ENCODE results near the gene GRWD1. TPM values are rescaled to one million over a fixed set of nuclear protein-coding genes. Genes with fewer than 3 reads are reported as not detected.

The GRWD1 gene
- total RNA-seq, 1 experiment from 2014 or later: 64.8 TPM

- Histone ChIP-seq H4K20me1 (ENCODE audit: insufficient read depth) (no peaks in the 10 kb centered on the region), H3K36me3 (ENCODE audit: control insufficient read depth in 1 of 2, insufficient read depth in 2 of 2, low read length in 2 of 2) (no peaks in the 10 kb centered on the region; a peak in 1 of 4 replicates), H3K4me2 (ENCODE audit: low read length) (peak overlapping the region; percentile 100), H3K4me3 (replicated peaks in 1 of 2; ENCODE audit: low read depth in 1 of 2, low read length in 2 of 2) (peak overlapping the region; percentile 86 to 97), H2AFZ (ENCODE audit: low read depth, low read length, poor library complexity, severe bottlenecking) (no peak overlapping the region), H3K4me1 (ENCODE audit: control insufficient read depth in 1 of 2, insufficient read depth in 2 of 2, low read length in 2 of 2) (peaks cover 12 to 49% of the 10 kb centered on the region in 2 experiments), H3K79me2 (ENCODE audit: insufficient read depth, low read length) (no peaks in the 10 kb centered on the region; the same call in 1 of the 2 replicates), H3K9me2 (ENCODE audit: insufficient read depth) (no peaks in the 10 kb centered on the region), H3K27ac (ENCODE audit: low read depth, low read length) (peak overlapping the region; percentile 92), H3K27me3 (ENCODE audit: insufficient read depth, low read length) (no peaks in the 10 kb centered on the region), H3K9me3 (ENCODE audit: control insufficient read depth in 1 of 2, insufficient read depth in 1 of 2, low read depth in 1 of 2, low read length in 2 of 2) (no peaks in the 10 kb centered on the region), H3K9ac (ENCODE audit: low read length) (peak overlapping the region; percentile 93)
- ChIA-PET RAD21 (ENCODE audit: low non-redundant PET in 1 of 2, low total read pairs in 2 of 2, uncharacterized antibody in 2 of 2, unreplicated experiment in 2 of 2) (interaction anchor here (0.6 to 1.1 kb wide), 11 partner anchors 8 to 167 kb away, joined by 3 to 13 read pairs (median 5); partner anchors contain the start of genes RPL18 (in 1 of the 2) and SPHK2 (in 1 of the 2)), POLR2A (interaction anchor here (0.6 to 1.2 kb wide), 10 partner anchors 8 to 122 kb away, joined by 3 to 11 read pairs (median 4); partner anchors contain the start of genes RPL18 and SPHK2), CTCF (interaction anchor here (1.0 to 1.5 kb wide), 7 partner anchors 9 to 189 kb away, joined by 4 to 32 read pairs (median 8); no protein-coding TSS in a partner anchor)
- TF ChIP-seq TCF7L2 (IDR thresholded peaks at IDR 0.05; ENCODE audit: borderline replicate concordance, extremely low read depth, insufficient read depth, insufficient read length) (peak; percentile 49), REST (IDR thresholded peaks at IDR 0.05; ENCODE audit: low read depth) (no peak), SIN3A (IDR thresholded peaks at IDR 0.05; ENCODE audit: low read depth) (no peak), SRF (IDR thresholded peaks at IDR 0.05; ENCODE audit: low read depth) (no peak), POLR2AphosphoS5 (IDR thresholded peaks at IDR 0.05; ENCODE audit: low read depth, low read length) (peak; percentile 80), YY1 (IDR thresholded peaks at IDR 0.05; ENCODE audit: extremely low read depth, insufficient replicate concordance, low read depth, low read length) (no peak), ZFX (IDR thresholded peaks at IDR 0.05) (no peak), CBX3 (IDR thresholded peaks at IDR 0.05; ENCODE audit: low read depth) (no peak), CEBPB (IDR thresholded peaks at IDR 0.05; ENCODE audit: low read depth) (no peak), SP1 (IDR thresholded peaks at IDR 0.05; ENCODE audit: low read depth) (peak; percentile 43), EZH2 (IDR thresholded peaks at IDR 0.05) (no peak), POLR2A (IDR thresholded peaks at IDR 0.05; ENCODE audit: borderline replicate concordance, extremely low read depth, insufficient read depth, insufficient read length) (peak; percentile 32)
- TF ChIP-seq, protein P1, sequence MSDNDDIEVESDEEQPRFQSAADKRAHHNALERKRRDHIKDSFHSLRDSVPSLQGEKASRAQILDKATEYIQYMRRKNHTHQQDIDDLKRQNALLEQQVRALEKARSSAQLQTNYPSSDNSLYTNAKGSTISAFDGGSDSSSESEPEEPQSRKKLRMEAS (IDR thresholded peaks at IDR 0.05): no peak
- TF ChIP-seq, protein P2, sequence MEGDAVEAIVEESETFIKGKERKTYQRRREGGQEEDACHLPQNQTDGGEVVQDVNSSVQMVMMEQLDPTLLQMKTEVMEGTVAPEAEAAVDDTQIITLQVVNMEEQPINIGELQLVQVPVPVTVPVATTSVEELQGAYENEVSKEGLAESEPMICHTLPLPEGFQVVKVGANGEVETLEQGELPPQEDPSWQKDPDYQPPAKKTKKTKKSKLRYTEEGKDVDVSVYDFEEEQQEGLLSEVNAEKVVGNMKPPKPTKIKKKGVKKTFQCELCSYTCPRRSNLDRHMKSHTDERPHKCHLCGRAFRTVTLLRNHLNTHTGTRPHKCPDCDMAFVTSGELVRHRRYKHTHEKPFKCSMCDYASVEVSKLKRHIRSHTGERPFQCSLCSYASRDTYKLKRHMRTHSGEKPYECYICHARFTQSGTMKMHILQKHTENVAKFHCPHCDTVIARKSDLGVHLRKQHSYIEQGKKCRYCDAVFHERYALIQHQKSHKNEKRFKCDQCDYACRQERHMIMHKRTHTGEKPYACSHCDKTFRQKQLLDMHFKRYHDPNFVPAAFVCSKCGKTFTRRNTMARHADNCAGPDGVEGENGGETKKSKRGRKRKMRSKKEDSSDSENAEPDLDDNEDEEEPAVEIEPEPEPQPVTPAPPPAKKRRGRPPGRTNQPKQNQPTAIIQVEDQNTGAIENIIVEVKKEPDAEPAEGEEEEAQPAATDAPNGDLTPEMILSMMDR (IDR thresholded peaks at IDR 0.05 in 2 of 3, conservative IDR thresholded peaks at IDR 0.05 in 1 of 3; ENCODE audit: borderline replicate concordance in 1 of 3, insufficient read depth in 1 of 3, low read depth in 2 of 3, low read length in 2 of 3): no peak
- DNase-seq (ENCODE audit: low read depth, low spot score): peak; percentile 99
- ATAC-seq: peak; percentile 80
- intact Hi-C loops (cut with micrococcal nuclease): loop anchor here (1.0 kb wide), 1 partner anchor 8 kb away; no protein-coding TSS in a partner anchor
- BruUV-seq (replicated peaks): no TSS peak
Measured at GRCh38 chr19:48501494-48502349, 55.9 kb downstream of the GRWD1 start.
